DND-41 (cell line): ENCODE measurements around the gene YTHDF1.

Source experiments
- ATAC-seq: fragments of 200-7000 bp; cut with Tn5 transposase; 3 replicates; pipeline ENCODE4 v1.9.1; 2021; ENCODE audit warnings: low read depth; ENCODE audit not compliant: insufficient read depth
- DNase-seq: peaks from one replicate; pipeline ENCODE4 v3.0.0-alpha.2; 2020
- H2AFZ ChIP-seq: 2 replicates; pipeline ENCODE4 v1.6.0; 2012; ENCODE audit warnings: low read depth, low read length
- H3K27ac ChIP-seq: 2 replicates; pipeline ENCODE4 v1.5.1; 2012; ENCODE audit warnings: low read length, inconsistent platforms
- H3K27me3 ChIP-seq: fragments of 200-600 bp; sonication (generic); 2 replicates; pipeline ENCODE4 v1.6.0; 2012; ENCODE audit warnings: low read length, mild to moderate bottlenecking, inconsistent platforms; ENCODE audit not compliant: insufficient read depth, poor library complexity
- H3K36me3 ChIP-seq: 2 replicates; pipeline ENCODE4 v1.5.1; 2012; ENCODE audit warnings: low read length, inconsistent platforms; ENCODE audit not compliant: insufficient read depth
- H3K4me1 ChIP-seq: 2 replicates; pipeline ENCODE4 v1.5.1; 2012; ENCODE audit warnings: mild to moderate bottlenecking, low read length; ENCODE audit not compliant: insufficient read depth
- H3K4me2 ChIP-seq: 2 replicates; pipeline ENCODE4 v1.6.0; 2012; ENCODE audit warnings: mild to moderate bottlenecking, moderate library complexity, low read length, inconsistent platforms; ENCODE audit not compliant: insufficient read depth
- H3K4me3 ChIP-seq, 2 experiments: fragments of 200-600 bp in 1 of 2; shearing (Covaris generic) in 1 of 2; 2 replicates each; pipeline ENCODE4 v1.5.1; 2012 to 2016; ENCODE audit warnings: inconsistent platforms in 2 of 2, low read length in 2 of 2, mild to moderate bottlenecking in 2 of 2, low read depth in 1 of 2, moderate library complexity in 1 of 2
- H3K79me2 ChIP-seq: 2 replicates; pipeline ENCODE4 v1.6.0; 2012; ENCODE audit warnings: low read length, inconsistent platforms; ENCODE audit not compliant: insufficient read depth
- H3K9ac ChIP-seq: 2 replicates; pipeline ENCODE4 v1.6.0; 2012; ENCODE audit warnings: low read depth, mild to moderate bottlenecking, inconsistent platforms, low read length, moderate library complexity
- H3K9me3 ChIP-seq: 2 replicates; pipeline ENCODE4 v1.5.1; 2012; ENCODE audit warnings: low read length, moderate library complexity, mild to moderate bottlenecking, inconsistent platforms; ENCODE audit not compliant: insufficient read depth, severe bottlenecking
- H4K20me1 ChIP-seq: 2 replicates; pipeline ENCODE4 v1.6.0; 2012; ENCODE audit warnings: low read length; ENCODE audit not compliant: insufficient read depth
- CTCF ChIP-seq: IDR thresholded peaks from 2 replicates; pipeline ENCODE4 v1.5.1; 2012; ENCODE audit warnings: borderline replicate concordance, low read length, moderate library complexity, mild to moderate bottlenecking; ENCODE audit not compliant: poor library complexity, severe bottlenecking; ENCODE audit errors: extremely low read depth
- EZH2 ChIP-seq: IDR thresholded peaks from 3 replicates; pipeline ENCODE4 v1.6.1; 2012; ENCODE audit warnings: borderline replicate concordance, low read depth, mild to moderate bottlenecking, moderate library complexity, low read length, inconsistent platforms; ENCODE audit not compliant: severe bottlenecking

The YTHDF1 gene

DNA sequence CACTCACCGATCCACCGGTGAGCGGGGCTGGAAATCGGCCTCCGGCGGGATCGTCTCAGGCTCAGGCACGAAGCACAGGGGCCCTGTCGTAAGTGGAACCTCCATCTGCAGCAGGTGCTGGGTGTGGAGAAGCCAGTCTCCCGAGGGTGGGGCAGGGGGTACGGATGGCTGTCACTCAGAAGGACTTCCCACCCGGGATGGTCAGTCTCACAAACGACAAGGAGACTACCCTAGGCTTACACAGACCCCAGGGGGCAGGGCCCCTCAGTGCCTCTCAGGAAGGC, 27.8 kb downstream of the YTHDF1 start:
- H3K27ac ChIP-seq: no peak overlapping the region
- no peak for DNase-seq

GRCh38 chr20:63187338-63188158, 28.4 kb downstream of the YTHDF1 start:
- Histone ChIP-seq H3K27ac (no peak overlapping the region), H3K4me1 (peaks cover 9% of the 10 kb centered on the region)

More for the DNA sequence above, 27.8 kb downstream of the YTHDF1 start:
- ATAC-seq: no peak
- Histone ChIP-seq H4K20me1 (peaks cover 50% of the 10 kb centered on the region), H3K9ac (no peak overlapping the region), H3K4me2 (no peak overlapping the region), H3K4me3 (no peak overlapping the region), H3K36me3 (no peaks in the 10 kb centered on the region), H3K9me3 (no peaks in the 10 kb centered on the region), H3K27me3 (no peaks in the 10 kb centered on the region), H3K4me1 (peaks cover 9% of the 10 kb centered on the region), H3K79me2 (no peaks in the 10 kb centered on the region), H2AFZ (no peak overlapping the region)
- TF ChIP-seq CTCF (no peak), EZH2 (no peak)

GRCh38 chr20:63186528-63187316, 29.2 kb downstream of the YTHDF1 start:
- TF ChIP-seq EZH2: no peak
- TF ChIP-seq CTCF: peak; percentile 20
- Histone ChIP-seq H3K4me3 (no peak overlapping the region), H3K27ac (no peak overlapping the region), H3K79me2 (no peaks in the 10 kb centered on the region), H3K4me2 (no peak overlapping the region), H2AFZ (no peak overlapping the region), H3K4me1 (peaks cover 9% of the 10 kb centered on the region), H3K36me3 (no peaks in the 10 kb centered on the region), H3K27me3 (no peaks in the 10 kb centered on the region), H3K9ac (no peak overlapping the region), H3K9me3 (no peaks in the 10 kb centered on the region), H4K20me1 (peaks cover 49% of the 10 kb centered on the region)
- ATAC-seq (no peak), DNase-seq (no peak)

More at GRCh38 chr20:63187338-63188158, 28.4 kb downstream of the YTHDF1 start:
- ATAC-seq (no peak), DNase-seq (no peak)
- no peaks in the 10 kb centered on the region for H3K27me3 ChIP-seq
- no peaks in the 10 kb centered on the region for H3K79me2 ChIP-seq
- no peak overlapping the region for H2AFZ ChIP-seq
- H3K4me2 ChIP-seq: no peak overlapping the region
- H4K20me1 ChIP-seq: peaks cover 48% of the 10 kb centered on the region
- no peak overlapping the region for H3K9ac ChIP-seq
- H3K4me3 ChIP-seq: no peak overlapping the region
- TF ChIP-seq EZH2 (no peak), CTCF (no peak)
- no peaks in the 10 kb centered on the region for H3K9me3 ChIP-seq
- H3K36me3 ChIP-seq: no peaks in the 10 kb centered on the region
